Measurements from ENCODE around the gene ZNF2. TPM values are rescaled to one million over a fixed set of nuclear protein-coding genes. Genes with fewer than 3 reads are reported as not detected.

Gene ZNF2
- total RNA-seq, 2 experiments from 2014 or later, result 3.4 to 4.6 TPM

GRCh38 chr2:95138702-95139101, 26.9 kb upstream of the ZNF2 start:
- CTCF ChIA-PET (ENCODE audit: unreplicated experiment), result no interaction called here
- TF ChIP-seq CTCF (conservative IDR thresholded peaks at IDR 0.05; ENCODE audit: low read length) (no peak), EZH2phosphoT487 (IDR thresholded peaks at IDR 0.05; ENCODE audit: borderline replicate concordance, low read depth, low read length) (no peak)

DNA sequence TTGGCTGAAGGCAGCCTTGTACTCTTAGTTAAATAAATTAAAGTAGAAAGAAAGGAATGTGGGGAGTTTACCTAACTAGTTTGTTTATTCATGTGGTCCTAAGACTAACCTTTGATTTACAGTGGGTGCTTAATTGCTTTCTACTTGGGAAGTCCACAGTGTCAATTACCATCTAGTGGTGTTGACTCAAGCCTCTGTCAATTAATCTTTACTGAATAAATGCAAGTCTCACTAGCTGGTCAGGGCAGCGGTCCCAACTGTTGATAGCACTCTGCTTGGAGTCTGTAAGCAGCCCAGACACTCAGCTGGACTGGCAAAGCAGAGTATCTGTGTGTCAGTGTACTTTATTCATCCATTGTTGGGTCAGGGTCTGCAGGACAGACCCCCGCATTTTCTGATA, 21.8 kb upstream of the ZNF2 start:
- POLR2A ChIA-PET, result no interaction called here
- DNase-seq (ENCODE audit: low spot score), result no peak
- intact Hi-C loops (cut with micrococcal nuclease; ENCODE audit: unreplicated experiment), result no loop called here
- H3K9me2 ChIP-seq (ENCODE audit: insufficient read depth, low read length), result no peaks in the 10 kb centered on the region
- H2AFZ ChIP-seq (ENCODE audit: low read length), result no peak overlapping the region
- H3K4me3 ChIP-seq (ENCODE audit: low read depth, low read length, poor library complexity, severe bottlenecking), result no peak overlapping the region
- no peaks in the 10 kb centered on the region for H3K36me3 ChIP-seq (ENCODE audit: insufficient read depth, low read length)
- no peak overlapping the region for H3K27ac ChIP-seq (ENCODE audit: low read depth, low read length, poor library complexity, severe bottlenecking)
- H3K9me3 ChIP-seq (ENCODE audit: low read length), result peaks cover 7% of the 10 kb centered on the region; the same call in 1 of the 2 replicates
- no TSS peak for BruUV-seq (replicated peaks)
- H3K4me1 ChIP-seq (ENCODE audit: insufficient read depth, low read length, poor library complexity, severe bottlenecking), result no peaks in the 10 kb centered on the region
- no peaks in the 10 kb centered on the region for H4K20me1 ChIP-seq (ENCODE audit: insufficient read depth, low read length)
- CTCF ChIA-PET (ENCODE audit: unreplicated experiment), result no interaction called here
- H3K4me2 ChIP-seq (ENCODE audit: low read length), result no peak overlapping the region
- H3K79me2 ChIP-seq (ENCODE audit: insufficient read depth, low read depth, low read length), result no peaks in the 10 kb centered on the region
- TF ChIP-seq EZH2phosphoT487 (IDR thresholded peaks at IDR 0.05; ENCODE audit: borderline replicate concordance, low read depth, low read length) (no peak), CTCF (conservative IDR thresholded peaks at IDR 0.05; ENCODE audit: low read length) (no peak)

More at GRCh38 chr2:95138702-95139101, 26.9 kb upstream of the ZNF2 start:
- Histone ChIP-seq H3K4me1 (ENCODE audit: insufficient read depth, low read length, poor library complexity, severe bottlenecking) (no peaks in the 10 kb centered on the region), H3K27ac (ENCODE audit: low read depth, low read length, poor library complexity, severe bottlenecking) (no peak overlapping the region), H4K20me1 (ENCODE audit: insufficient read depth, low read length) (no peaks in the 10 kb centered on the region), H2AFZ (ENCODE audit: low read length) (no peak overlapping the region), H3K4me2 (ENCODE audit: low read length) (no peak overlapping the region), H3K9me2 (ENCODE audit: insufficient read depth, low read length) (no peaks in the 10 kb centered on the region), H3K36me3 (ENCODE audit: insufficient read depth, low read length) (no peaks in the 10 kb centered on the region), H3K9me3 (ENCODE audit: low read length) (peaks cover 15% of the 10 kb centered on the region; the same call in 1 of the 2 replicates), H3K4me3 (ENCODE audit: low read depth, low read length, poor library complexity, severe bottlenecking) (no peak overlapping the region), H3K79me2 (ENCODE audit: insufficient read depth, low read depth, low read length) (no peaks in the 10 kb centered on the region)
- BruUV-seq (replicated peaks), result no TSS peak
- DNase-seq (ENCODE audit: low spot score), result no peak
- intact Hi-C loops (cut with micrococcal nuclease; ENCODE audit: unreplicated experiment), result no loop called here
- POLR2A ChIA-PET, result no interaction called here

DNA sequence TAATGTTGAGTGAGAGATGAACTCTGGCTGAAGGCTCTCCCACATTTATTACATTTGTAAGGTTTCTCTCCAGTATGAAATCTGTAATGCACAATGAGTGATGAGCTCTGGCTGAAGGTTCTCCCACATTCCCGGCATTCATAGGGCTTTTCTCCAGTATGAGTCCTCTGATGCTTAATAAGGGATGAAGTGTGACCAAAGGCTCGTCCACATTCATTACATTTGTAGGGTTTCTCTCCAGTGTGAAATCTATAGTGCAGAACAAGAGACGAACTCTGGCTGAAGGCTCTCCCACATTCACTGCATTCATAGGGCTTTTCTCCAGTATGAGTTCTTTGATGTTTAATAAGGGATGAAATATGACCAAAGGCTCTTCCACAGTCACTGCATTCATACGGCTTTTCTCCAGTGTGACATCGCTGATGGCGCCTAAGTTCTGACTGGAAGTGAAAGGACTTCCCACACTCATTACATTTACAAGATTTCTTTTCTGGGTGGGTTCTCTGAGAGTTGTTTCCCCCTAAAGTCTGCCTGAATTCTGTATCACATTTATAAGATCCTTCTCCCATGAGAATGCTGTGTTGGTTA, 16.1 kb upstream of the ZNF2 start:
- Histone ChIP-seq H3K4me3 (ENCODE audit: low read depth, low read length, poor library complexity, severe bottlenecking) (no peak overlapping the region), H3K36me3 (ENCODE audit: insufficient read depth, low read length) (no peaks in the 10 kb centered on the region), H3K27ac (ENCODE audit: low read depth, low read length, poor library complexity, severe bottlenecking) (no peak overlapping the region), H4K20me1 (ENCODE audit: insufficient read depth, low read length) (no peaks in the 10 kb centered on the region), H3K4me1 (ENCODE audit: insufficient read depth, low read length, poor library complexity, severe bottlenecking) (no peaks in the 10 kb centered on the region), H3K4me2 (ENCODE audit: low read length) (no peak overlapping the region), H2AFZ (ENCODE audit: low read length) (no peak overlapping the region), H3K9me3 (ENCODE audit: low read length) (peaks cover 27% of the 10 kb centered on the region), H3K9me2 (ENCODE audit: insufficient read depth, low read length) (no peaks in the 10 kb centered on the region), H3K79me2 (ENCODE audit: insufficient read depth, low read depth, low read length) (no peaks in the 10 kb centered on the region)
- BruUV-seq (replicated peaks), result TSS peak; percentile 48
- POLR2A ChIA-PET, result no interaction called here
- intact Hi-C loops (cut with micrococcal nuclease; ENCODE audit: unreplicated experiment), result no loop called here
- DNase-seq (ENCODE audit: low spot score), result no peak
- TF ChIP-seq EZH2phosphoT487 (IDR thresholded peaks at IDR 0.05; ENCODE audit: borderline replicate concordance, low read depth, low read length), result no peak
- no peak for TF ChIP-seq CTCF (conservative IDR thresholded peaks at IDR 0.05; ENCODE audit: low read length)
- CTCF ChIA-PET (ENCODE audit: unreplicated experiment), result no interaction called here

All from OCI-LY7 (cell line).